Adipocyte (in vitro differentiated cells): ENCODE measurements around the gene COPZ2.
"Not testable (repeated sequence)": the region's sequence is repeated elsewhere in the genome, so short reads cannot be mapped to it uniquely, and the experiment has no call there.

Source experiments
- DNase-seq: peaks from one replicate; pipeline ENCODE4 v3.0.0-alpha.2; 2015; ENCODE audit warnings: low read depth
- H3K27me3 ChIP-seq: replicated peaks from 2 replicates; pipeline ENCODE4 v1.7.0; 2013; ENCODE audit warnings: mild to moderate bottlenecking, low read length, moderate library complexity; ENCODE audit not compliant: control insufficient read depth, insufficient read depth
- H3K36me3 ChIP-seq: 2 replicates; pipeline ENCODE4 v1.7.0; 2013; ENCODE audit warnings: low read length, mild to moderate bottlenecking, moderate library complexity; ENCODE audit not compliant: control insufficient read depth, insufficient read depth, severe bottlenecking
- H3K4me1 ChIP-seq: 2 replicates; pipeline ENCODE4 v1.7.0; 2013; ENCODE audit warnings: mild to moderate bottlenecking, low read length, moderate library complexity; ENCODE audit not compliant: control insufficient read depth, insufficient read depth
- H3K4me3 ChIP-seq: 2 replicates; pipeline ENCODE4 v1.7.0; 2013; ENCODE audit warnings: mild to moderate bottlenecking, low read length, moderate library complexity
- H3K9ac ChIP-seq: 2 replicates; pipeline ENCODE4 v1.7.0; 2013; ENCODE audit warnings: mild to moderate bottlenecking, low read length, moderate library complexity
- H3K9me3 ChIP-seq: 2 replicates; pipeline ENCODE4 v1.7.0; 2013; ENCODE audit warnings: mild to moderate bottlenecking, low read length, moderate library complexity; ENCODE audit not compliant: control insufficient read depth

Gene COPZ2

DNA sequence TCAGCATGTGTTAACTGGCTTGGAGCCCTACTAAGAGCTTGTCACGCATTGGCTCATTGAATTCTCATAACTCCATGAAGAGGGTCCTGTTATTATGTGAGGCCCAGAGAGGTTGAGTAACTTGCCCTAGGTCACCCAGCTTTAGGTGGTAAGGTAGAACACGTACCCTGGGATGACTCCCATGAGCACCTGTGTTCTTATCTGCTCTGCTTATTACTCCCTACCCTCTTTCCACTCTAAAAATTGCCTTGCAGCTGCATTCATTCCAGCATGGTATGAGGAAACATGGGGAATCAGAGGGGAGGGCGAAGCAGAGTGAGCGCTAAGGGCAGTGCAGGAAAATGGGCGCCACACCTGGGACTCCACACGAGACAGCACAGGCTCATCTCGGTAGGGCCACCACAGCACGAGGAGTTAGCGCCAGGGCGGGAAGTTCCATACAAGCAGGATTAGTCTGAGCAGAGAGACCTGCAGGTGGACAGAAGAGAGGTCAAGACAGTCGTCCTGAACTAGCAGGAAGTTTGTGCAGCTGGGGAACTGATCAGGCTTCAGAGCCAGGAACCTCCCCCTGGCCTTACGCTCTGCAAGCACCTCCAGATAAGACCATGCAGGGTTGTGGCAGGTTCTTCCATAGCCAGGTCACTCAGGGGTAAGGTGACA lies 10.1 kb downstream of the COPZ2 start:
- H3K27me3 ChIP-seq, result no peaks in the 10 kb centered on the region
- no peak for DNase-seq
- H3K4me1 ChIP-seq, result peaks cover 50% of the 10 kb centered on the region
- peaks cover 10% of the 10 kb centered on the region for H3K36me3 ChIP-seq
- no peaks in the 10 kb centered on the region for H3K9me3 ChIP-seq
- peak overlapping the region; percentile 75 for H3K9ac ChIP-seq
- H3K4me3 ChIP-seq, result no peak overlapping the region

DNA sequence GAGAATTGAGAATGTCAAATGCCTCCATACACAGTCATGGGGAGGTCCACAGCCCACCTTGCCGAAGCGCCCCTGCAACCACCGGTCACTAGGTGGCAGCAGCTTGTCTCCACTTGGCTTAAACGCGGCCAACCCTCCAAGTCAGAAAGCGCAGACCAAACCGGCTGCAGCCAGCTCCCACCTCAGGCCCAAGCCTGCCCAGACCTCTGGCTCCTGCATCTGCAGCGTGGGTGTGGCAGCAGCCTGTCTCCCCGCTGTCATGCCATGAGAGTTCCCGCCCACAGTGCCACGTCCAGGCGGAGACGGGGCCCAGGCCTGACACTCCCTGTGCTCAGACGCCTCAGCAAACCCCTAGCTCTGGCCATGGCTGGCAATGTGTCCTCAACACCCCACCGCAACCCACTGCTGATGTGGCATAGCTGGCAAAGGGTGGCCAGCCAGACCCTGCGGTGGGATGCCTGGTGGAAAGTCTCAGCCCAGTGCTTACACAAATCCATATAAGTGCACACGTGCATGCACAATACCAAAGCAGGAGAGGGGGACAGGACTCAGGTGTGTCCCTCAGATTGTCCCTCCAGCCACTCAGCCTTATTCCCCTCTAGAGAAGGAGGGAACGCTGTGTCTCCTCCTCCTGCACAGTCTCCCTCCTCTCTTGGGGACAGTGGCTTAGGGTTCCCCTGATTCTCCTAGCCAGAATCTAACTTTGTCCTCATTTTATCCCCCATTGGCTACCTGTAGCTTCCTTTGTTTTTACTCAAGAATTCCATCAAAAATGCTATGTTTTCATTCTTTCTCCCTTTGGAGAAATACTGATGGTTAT lies 10.9 kb downstream of the COPZ2 start:
- peaks cover 3% of the 10 kb centered on the region for H3K36me3 ChIP-seq
- peaks cover 50% of the 10 kb centered on the region for H3K4me1 ChIP-seq
- H3K9me3 ChIP-seq, result no peaks in the 10 kb centered on the region
- no peaks in the 10 kb centered on the region for H3K27me3 ChIP-seq
- H3K4me3 ChIP-seq, result no peak overlapping the region
- peak; percentile 96 for DNase-seq
- H3K9ac ChIP-seq, result peak overlapping the region; percentile 88

DNA sequence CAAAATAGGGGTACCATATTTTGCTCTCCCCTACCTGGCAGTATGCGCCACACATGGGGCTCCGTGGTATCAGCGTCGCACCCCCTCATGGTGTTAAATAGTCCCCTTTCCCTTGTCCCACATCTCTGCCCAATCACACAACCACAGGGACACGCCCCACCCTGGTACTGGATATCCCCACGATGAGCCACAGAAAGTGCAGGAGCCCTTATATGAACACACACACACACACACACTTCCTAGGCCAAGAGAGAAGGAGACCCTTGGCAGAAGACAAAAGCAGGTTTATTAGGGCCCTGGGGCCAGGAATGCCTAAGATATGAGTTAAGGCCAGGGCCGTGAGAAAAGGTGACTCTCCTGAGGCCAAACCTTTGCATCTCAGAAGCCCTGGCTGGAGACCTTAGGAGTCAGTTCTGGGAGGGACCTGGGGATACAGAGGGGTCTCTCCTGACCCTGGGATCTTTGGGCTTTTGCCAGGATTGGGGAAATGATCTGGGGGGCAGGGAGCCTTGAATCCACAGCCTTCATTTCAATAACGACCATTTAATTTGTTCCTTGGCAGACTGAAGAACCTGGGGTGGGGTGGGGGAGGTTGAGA lies 11.6 kb downstream of the COPZ2 start:
- H3K27me3 ChIP-seq, result no peaks in the 10 kb centered on the region
- peaks cover 49% of the 10 kb centered on the region for H3K4me1 ChIP-seq
- H3K9ac ChIP-seq, result peak overlapping the region; percentile 88
- H3K36me3 ChIP-seq, result no peaks in the 10 kb centered on the region
- peak overlapping the region; percentile 79 for H3K4me3 ChIP-seq
- peak; percentile 48 for DNase-seq
- no peaks in the 10 kb centered on the region for H3K9me3 ChIP-seq

DNA sequence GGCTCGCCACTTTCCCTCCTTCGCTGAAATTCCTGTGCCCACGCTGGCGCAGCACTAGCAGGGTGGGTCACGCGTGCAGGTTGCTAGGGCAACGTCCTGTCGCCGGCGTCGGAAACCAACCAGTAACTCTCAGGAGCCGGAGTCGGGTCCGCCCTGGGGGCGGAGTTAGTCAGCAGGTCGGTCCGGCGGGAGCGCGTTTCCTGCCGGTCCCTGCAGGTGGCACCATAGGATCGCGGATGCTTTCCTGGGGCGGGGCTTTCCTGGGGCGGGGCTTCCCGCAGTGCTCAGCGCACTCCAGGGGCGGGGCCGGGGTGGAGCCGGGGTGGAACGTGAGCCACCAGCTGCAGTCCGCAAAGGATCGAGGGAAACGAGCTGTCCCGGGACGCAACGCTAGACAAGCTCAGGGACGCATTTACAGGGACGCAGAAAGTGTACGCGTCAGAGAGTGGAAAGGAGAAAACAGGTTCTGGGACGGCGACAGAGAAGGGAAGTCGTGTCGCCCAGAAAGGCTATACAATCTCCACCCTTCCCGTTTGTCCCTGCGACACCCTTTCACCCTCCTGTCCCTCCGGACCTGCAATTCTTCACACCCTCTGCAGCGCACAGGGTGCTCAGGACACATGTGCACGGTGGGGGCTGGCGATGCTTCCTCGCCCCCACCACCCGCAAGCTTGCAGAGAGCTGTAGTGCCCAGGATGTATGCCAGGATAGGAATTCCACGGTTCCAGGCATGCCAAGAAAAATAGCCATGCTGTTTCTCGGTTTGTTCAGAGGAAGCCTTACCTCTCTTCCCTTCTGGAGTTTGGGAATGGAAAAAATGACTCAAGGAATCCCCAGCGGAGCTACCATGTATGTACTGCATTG lies 12.3 kb downstream of the COPZ2 start:
- Histone ChIP-seq H3K4me3 (peak overlapping the region; percentile 81), H3K4me1 (peaks cover 42% of the 10 kb centered on the region)
- peak; percentile 98 for DNase-seq

DNA sequence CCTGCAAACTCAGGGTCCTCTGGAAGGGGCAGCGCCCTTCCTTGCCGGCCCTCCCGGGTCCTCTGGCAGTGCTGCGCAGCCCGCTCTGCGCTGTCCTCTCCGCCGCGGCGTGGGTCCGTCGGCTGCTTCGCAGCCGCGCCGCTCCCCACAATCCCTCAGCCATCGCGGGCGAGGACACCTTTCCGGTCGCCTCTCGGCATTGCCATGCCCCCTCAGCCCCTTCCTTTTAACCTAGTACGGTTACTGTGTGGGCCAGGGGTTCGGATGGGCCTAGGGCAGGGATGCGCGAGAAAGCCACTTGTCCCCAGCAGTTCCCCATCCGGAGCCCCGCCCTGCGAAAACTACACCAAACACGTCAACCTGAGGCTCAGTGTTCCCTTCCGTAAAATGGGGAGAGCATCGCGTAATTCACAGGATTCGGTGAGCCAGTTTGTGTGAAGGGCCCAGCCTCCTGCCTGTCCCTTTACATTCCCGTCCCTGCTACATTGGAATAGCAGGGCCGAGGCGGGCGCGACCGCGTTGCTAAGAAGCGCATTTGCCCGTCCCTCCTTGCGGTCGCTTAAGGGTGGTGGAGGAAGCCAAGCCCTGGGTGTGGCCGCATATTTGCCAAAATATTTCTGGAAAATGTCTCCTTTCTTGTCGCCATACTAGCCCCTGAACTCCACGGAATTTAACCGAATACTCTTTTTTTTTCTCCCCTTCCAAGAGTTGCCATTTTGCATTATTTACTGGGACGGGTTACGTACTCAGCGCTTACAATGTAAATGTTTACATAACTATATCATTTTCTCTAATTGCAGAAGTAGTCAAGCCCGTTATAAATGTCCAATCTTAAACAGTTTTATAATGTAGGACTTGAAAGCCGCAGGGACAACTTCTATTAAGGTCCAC lies 13.2 kb downstream of the COPZ2 start:
- no peaks in the 10 kb centered on the region for H3K9me3 ChIP-seq
- H3K27me3 ChIP-seq, result no peaks in the 10 kb centered on the region
- peak overlapping the region; percentile 80 for H3K9ac ChIP-seq
- peak overlapping the region; percentile 81 for H3K4me3 ChIP-seq
- H3K36me3 ChIP-seq, result no peaks in the 10 kb centered on the region
- peaks cover 41% of the 10 kb centered on the region for H3K4me1 ChIP-seq
- peak; percentile 81 for DNase-seq

More for the DNA sequence above, 12.3 kb downstream of the COPZ2 start:
- no peaks in the 10 kb centered on the region for H3K36me3 ChIP-seq
- H3K9ac ChIP-seq, result peak overlapping the region; percentile 88
- no peaks in the 10 kb centered on the region for H3K9me3 ChIP-seq
- H3K27me3 ChIP-seq, result no peaks in the 10 kb centered on the region

DNA sequence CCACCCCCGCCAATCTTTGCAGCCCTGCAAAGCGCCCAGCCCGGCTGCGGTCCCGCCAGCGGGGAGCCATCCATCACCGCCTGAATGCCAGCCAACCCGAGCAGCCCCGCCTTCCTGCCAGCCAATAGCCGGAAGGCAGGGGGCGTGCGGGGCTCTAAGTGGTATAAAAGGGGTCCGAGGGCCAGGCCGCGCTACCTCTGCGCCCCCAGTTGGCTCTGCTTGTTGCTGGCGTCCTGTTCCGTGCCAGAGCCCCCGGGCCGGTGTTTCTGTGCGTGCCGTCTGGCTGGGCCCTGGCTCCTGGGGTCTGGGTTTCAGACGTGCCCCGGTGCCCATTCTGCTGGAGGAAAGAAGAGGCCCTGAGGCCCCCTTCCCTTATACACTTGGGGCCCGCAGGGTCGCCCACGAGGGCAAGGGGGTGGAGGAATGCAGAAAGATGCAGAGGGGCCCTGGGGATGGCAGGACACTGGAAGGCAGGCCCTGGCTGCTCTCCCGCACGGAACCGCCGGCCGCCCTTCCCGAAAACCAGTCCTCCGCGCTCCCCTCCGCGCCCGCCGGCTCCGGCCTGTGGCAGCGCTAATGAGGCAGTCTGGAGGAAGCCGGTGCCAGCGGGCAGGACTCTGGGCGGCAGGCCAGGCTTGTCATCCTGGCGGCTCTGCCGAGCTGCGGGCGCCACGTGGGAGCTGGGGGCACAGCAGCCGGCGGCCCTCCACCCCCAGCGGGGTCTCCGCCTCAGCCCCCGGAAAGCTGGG lies 14.0 kb downstream of the COPZ2 start:
- H3K4me3 ChIP-seq, result peak overlapping the region; percentile 81
- no peaks in the 10 kb centered on the region for H3K27me3 ChIP-seq
- no peaks in the 10 kb centered on the region for H3K9me3 ChIP-seq
- H3K4me1 ChIP-seq, result peaks cover 41% of the 10 kb centered on the region
- H3K9ac ChIP-seq, result peak overlapping the region; percentile 80
- no peaks in the 10 kb centered on the region for H3K36me3 ChIP-seq
- peak; percentile 92 for DNase-seq

DNA sequence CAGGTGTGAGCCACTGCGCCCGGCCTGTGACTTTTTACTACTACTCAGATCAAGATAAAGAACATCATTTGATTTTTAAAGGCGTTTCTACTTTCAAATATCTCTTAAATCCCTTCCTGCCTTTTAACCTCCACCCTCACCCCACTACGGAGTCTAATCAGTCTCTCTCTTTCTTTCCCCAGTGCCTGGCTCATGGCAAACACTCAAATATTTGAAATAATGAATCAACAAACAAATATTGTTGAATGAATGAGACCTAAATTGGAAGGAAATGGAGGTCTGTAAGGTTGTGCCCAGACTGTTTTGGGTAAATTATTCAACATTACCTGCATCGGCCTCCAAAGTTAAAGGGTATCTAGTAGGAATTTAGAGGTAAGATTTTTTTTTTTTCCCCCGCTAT lies 14.7 kb downstream of the COPZ2 start:
- DNase-seq, result no peak
- H3K4me1 ChIP-seq, result peaks cover 41% of the 10 kb centered on the region

DNA sequence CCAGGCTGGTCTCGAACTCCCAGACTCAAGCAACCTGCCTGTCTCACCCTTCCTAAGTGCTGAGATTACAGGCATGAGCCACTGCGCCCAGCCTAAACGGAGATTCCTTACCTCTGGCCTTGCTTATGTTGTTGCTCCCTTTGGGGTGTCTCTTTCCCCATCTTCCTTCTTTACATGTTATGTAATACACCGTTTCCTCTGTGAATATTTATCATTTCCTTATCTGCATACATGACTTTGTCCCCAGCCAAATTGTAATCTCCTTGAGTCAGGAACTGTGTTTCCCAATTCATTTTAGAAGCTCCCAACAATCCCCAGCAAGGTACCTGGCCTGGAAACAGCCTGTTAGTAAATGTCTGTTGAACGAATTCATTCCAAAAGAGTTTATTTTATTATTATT lies 15.7 kb downstream of the COPZ2 start:
- no peak for DNase-seq
- Histone ChIP-seq H3K4me3 (no peak overlapping the region), H3K27me3 (no peaks in the 10 kb centered on the region), H3K4me1 (peaks cover 37% of the 10 kb centered on the region), H3K9ac (no peak overlapping the region), H3K36me3 (no peaks in the 10 kb centered on the region), H3K9me3 (no peaks in the 10 kb centered on the region)

More for the DNA sequence above, 14.7 kb downstream of the COPZ2 start:
- no peaks in the 10 kb centered on the region for H3K36me3 ChIP-seq
- no peaks in the 10 kb centered on the region for H3K27me3 ChIP-seq
- no peak overlapping the region for H3K9ac ChIP-seq
- no peak overlapping the region for H3K4me3 ChIP-seq
- H3K9me3 ChIP-seq, result no peaks in the 10 kb centered on the region

DNA sequence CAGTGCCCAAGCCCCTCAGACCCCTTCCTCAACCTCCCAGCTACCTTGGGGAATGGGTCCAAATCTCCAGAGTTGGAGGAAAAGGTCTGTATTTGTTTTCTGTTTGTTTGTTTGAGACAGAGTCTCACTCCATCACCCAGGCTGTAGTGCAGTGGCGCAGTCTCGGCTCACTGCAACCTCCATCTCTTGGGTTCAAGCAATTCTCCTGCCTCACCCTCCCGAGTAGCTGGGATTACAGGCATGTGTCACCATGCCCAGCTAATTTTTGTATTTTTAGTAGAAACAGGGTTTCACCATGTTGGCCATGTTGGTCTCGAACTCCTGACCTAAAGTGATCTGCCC lies 19.8 kb downstream of the COPZ2 start:
- H3K4me3 ChIP-seq, DNase-seq, H3K27me3 ChIP-seq, H3K9ac ChIP-seq, H3K4me1 ChIP-seq, H3K36me3 ChIP-seq, H3K9me3 ChIP-seq: not testable (repeated sequence)

DNA sequence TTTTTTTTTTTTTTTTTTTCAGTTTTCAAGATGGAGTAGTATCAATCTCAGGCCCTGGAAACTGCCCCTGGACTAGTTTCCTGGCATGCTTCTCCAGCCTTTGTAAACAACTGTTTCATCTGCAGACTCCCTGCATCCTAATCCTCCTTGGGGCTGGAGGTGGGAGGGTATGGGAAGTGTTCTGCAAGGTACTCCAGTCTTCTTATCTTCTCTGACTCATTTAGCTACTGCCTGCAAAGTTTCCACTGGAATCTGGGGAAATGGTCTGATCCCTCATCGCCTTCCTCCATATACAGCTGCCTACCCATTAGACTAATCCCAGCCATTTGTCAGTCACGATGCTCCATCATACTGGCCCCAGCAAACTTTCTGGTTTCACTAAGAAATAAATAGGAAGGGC lies 21.5 kb downstream of the COPZ2 start:
- H3K9ac ChIP-seq, result no peak overlapping the region
- no peaks in the 10 kb centered on the region for H3K36me3 ChIP-seq
- DNase-seq, result no peak
- no peaks in the 10 kb centered on the region for H3K9me3 ChIP-seq
- no peak overlapping the region for H3K4me3 ChIP-seq
- peaks cover 4% of the 10 kb centered on the region for H3K27me3 ChIP-seq
- peaks cover 7% of the 10 kb centered on the region for H3K4me1 ChIP-seq
